GM19467 (cell line): Measurements from ENCODE around the gene TMEM200C.

ENCODE experiments used
- ATAC-seq: cut with Tn5 transposase; IDR thresholded peaks from one replicate; pipeline ENCODE4 v1.9.1; 2021; ENCODE audit warnings: mild to moderate bottlenecking, moderate library complexity; ENCODE audit not compliant: unreplicated experiment

TMEM200C gene

DNA sequence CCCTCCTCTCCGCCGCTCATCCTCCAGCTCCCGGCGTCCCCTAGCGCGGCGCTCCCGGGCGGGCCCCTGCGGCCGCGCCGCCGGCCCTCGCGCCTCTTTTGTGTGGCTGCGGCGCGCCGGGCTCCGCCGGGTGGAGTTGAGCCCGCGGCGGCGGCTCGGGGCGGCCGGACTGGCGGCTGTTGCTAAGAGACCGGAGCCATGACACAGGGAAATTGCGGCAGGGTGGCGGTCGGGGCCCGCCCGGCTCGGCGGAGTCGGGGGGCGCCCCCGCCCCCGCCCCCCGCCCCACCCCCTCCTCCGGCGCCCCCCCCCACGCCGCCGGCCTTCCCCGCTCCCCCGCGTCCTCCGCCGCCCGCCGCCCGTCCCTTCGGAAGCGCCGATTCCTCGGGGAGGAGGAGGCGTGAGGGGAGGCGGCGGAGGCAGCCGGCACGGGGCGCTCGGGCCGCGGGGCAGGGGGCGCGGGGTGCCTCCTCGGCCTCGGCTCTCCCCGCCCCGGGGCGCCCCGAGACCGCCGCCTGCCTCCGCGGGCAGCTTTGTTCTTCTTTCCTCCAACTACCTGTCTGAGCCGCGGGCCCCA lies at the start of gene TMEM200C:
TSS of gene TMEM200C (minus strand) at position 224 of the 577 bp plus-strand sequence. CDS start 3,459 bp downstream, outside the sequence.
- no peak for ATAC-seq

DNA sequence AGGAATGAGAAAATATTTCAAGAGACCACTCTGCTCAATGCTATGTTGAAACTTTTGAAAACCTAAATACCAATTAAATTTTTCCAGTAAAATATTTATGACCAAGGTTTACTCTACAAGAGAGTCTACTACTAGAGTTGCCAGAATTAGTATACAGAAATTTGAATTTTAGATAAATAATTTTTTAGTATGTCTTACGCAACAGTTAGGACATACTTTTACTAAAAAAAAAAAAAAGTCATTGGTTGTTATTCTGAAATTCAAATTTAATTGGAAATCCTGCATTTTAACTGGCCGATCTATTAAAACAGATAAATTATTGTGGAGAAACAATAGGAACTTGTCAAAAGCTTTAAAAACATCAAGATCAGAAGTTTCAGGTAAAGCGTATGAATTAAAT lies 49.1 kb upstream of the TMEM200C start:
- no peak for ATAC-seq

GRCh38 chr18:5943514-5943913 lies 48.2 kb upstream of the TMEM200C start:
- no peak for ATAC-seq

- ATAC-seq = no peak
These were observed 47.3 kb upstream of the TMEM200C start for GRCh38 chr18:5942591-5942990.

DNA sequence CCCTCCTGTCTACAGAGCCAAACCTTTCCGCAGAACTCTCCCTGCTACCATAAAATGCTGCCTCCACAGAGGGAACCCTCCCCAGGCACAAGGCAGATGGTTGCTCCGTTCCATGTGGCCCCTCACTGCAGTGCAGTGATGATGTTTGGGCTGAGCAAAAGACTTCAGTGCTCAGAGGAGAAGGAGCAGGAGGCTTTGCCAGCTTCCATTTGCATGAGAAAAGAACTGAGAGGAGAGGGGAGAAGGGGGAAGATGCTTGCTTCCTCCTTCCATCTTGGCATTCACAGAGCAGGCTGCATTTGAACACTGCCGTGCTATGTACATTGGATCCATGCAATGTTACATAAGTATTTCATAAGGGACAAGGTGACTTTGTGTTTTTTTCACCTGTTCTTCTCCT lies 46.6 kb upstream of the TMEM200C start:
- no peak for ATAC-seq

DNA sequence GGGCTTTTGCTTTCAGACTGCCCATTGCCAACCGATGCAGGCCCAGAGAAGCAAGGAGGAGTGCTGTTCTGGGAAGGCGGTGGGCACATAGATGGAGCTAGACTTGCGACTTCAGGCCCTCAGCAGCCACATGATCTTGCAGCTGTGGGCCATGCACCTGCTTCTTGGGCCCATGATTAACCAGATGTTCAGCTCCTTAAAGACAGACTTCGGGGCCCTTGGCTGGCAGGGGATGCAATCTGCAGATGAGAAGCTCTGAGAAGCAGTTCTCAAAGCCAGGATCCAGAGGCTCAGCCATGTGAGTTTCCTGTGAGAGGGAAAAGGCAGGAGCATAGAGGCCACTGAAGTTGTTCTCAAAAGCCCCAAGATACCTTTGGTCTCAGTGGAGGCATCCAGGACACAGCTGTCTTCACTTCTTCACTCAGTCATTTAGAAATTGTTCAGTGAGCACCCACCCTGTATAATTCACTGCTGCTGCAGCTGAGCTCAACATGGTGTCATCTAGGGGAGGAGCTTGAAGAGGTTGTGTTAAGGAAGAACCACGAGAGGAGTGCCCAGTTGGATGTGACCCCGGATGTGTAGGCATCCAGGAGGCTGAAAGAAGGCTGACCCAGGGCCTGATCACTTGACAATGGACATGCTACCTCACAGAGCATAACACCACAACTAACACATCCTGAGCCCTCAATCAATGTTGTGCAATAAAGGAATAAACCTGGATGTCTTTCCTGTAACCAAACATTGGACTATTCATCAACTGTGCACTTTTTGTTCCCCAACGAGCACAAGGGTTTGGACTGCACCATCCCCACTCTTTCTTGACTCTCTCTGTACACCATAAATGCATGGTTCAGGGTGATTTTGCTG lies 44.7 kb upstream of the TMEM200C start:
- no peak for ATAC-seq

DNA sequence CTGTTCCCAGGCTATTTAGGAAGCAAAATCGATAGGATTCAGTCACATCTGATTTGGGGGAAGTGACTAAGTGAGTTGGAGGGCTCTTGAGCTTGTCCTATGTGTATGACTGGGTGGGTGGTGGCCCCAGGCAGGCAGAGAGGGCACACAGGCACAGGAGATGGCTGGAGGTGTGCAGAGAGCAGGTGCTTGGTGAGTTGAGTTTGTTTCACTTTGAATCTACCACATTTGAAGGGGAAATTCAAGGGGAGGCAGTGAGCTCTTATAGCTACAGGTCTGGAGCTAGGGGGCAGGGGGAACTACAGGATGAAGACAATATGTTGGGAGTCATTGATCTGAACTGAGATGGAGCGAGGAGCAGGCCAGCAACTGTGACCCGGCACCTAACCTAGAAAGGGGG lies 42.5 kb upstream of the TMEM200C start:
- ATAC-seq = no peak

DNA sequence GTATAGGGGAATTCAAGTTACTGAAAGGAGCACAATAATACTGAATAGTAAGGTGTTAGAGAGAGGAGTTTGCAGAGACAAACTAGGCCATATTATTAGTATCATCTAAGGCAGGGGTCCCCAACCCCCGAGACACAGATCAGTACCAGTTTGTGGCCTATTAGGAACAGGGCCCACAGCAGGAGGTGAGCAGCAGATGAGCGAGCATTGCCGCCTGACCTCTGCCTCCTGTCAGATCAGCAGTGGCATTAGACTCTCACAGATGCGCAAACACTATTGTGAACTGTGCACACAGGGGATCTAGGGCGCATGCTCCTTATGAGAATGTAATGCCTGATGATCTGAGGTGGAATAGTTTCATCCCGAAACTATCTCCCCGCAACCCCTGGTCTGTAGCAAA lies 41.8 kb upstream of the TMEM200C start:
- ATAC-seq = no peak

DNA sequence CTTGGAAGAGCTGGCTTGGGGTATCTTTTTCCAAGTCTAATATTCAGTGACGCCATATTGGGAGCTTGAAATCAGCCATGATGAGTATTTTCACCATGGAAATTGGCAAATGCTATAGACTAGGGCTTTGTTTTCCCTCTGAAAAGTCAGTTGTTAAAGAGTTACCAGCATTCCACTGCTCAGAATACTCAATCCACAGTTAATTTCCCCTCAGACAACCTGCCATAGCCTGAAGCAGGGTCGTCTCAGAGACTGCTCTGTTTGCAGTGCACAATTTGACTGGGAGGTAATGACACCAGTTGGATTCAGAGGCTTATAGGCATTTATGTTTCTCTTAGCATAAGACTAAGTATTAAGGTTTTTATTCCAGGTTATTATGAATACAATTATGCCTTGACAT lies 35.5 kb upstream of the TMEM200C start:
- no peak for ATAC-seq

GRCh38 chr18:5918205-5918858 lies 23.0 kb upstream of the TMEM200C start:
- ATAC-seq = no peak

- ATAC-seq = no peak
These were observed 19.6 kb upstream of the TMEM200C start for GRCh38 chr18:5914951-5915350.

DNA sequence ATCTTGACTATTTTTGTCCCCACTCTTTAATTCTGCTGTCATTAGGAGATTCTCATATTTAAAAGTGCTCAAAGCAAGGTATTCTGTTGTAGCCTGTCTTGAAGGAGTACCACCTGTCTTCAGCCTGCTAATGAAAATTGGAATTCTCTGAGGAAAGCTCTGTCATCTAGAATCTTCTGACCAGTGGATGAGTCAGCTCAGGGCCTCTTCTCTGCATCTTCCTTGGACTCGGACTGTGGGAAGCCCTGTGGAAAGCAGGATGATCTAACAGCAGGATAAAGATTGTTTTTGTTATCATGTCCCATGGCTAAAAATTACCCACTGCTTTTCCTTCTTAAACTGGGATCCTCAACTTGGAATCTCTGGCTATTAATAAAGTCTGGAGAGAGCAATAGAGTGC lies 18.7 kb upstream of the TMEM200C start:
- no peak for ATAC-seq

GRCh38 chr18:5912566-5912965 lies 17.2 kb upstream of the TMEM200C start:
- no peak for ATAC-seq

DNA sequence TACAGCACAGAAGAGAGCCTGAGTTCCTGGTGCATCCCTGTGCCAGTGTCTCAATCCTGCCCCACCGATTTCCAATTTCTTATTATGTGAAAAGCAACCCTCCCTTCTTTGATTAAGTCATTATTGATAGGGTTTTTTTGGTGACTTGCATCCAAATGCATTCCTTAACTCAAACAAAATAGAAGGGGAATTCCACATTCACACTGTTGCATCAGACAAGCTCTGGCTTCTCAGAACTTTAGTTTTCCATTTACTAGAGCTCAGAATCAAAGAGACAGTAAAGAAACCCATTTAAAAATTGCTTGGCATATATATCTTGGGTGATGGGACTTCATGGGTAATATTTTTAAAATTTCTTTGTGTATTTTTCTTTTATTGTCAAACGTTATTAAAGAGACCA lies 13.8 kb upstream of the TMEM200C start:
- no peak for ATAC-seq

- ATAC-seq = no peak
These were observed 8.1 kb upstream of the TMEM200C start for GRCh38 chr18:5903386-5903785.

- ATAC-seq = no peak
These were observed 4.9 kb upstream of the TMEM200C start for GRCh38 chr18:5900262-5900661.

GRCh38 chr18:5899835-5900234 lies 4.5 kb upstream of the TMEM200C start:
- ATAC-seq = no peak

GRCh38 chr18:5895876-5896740 lies 786 bp upstream of the TMEM200C start:
- ATAC-seq = no peak

GRCh38 chr18:5894611-5895298 lies 567 bp downstream of the TMEM200C start:
- ATAC-seq = no peak

DNA sequence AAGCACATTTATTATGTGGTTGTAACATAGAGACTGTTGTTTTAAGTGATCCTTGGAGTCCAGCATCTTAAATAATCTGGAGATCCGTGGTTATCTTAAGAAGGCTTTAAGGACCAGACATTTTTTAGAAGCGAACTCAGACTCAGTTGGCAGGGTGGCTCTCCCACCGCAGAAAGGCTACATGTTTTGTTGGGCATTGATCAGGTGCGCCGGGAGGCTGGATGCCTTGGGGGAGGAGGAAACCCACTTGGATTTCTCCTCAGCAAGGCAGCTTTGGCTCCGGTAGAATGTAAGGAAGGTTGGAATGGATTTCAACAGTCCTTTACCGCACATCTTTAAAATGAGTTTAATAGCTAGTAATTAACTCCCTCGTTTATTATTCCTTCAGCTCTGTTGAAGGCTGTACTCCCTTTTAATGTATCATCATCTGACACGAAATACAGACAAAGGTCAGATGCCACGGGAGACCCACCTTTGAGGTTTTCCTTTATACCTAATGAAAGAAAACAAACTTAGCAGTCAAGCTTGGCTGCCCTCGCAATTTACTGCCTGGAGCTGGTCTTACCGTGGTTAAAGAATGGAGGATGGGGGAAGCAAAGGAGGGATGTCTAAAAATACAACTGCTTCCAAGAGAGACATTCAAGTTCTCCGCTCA lies 1.2 kb downstream of the TMEM200C start:
- no peak for ATAC-seq
